ENCODE results near the gene UTS2R. TPM values are rescaled to one million over a fixed set of nuclear protein-coding genes. Genes with fewer than 3 reads are reported as not detected.

The UTS2R gene
- total RNA-seq, 1 experiment from 2014 or later, result not detected

Other genes with a start within 250 kb of the UTS2R start
- gene CCDC57, start 158.9 kb upstream of the UTS2R start, total RNA-seq (2014; rRNA removed; shearing (Covaris generic)), result 8.9 and 14.6 TPM in 2 replicates
- 65.3 and 66.7 TPM in 2 replicates for gene SLC16A3, start 142.7 kb upstream of the UTS2R start, total RNA-seq (2014; rRNA removed; shearing (Covaris generic))
- 19.9 and 20.9 TPM in 2 replicates for gene CSNK1D, start 98.1 kb upstream of the UTS2R start, total RNA-seq (2014; rRNA removed; shearing (Covaris generic))
- gene CD7, start 54.2 kb upstream of the UTS2R start, total RNA-seq (2014; rRNA removed; shearing (Covaris generic)), result not detected in 2 replicates
- gene SECTM1, start 38.0 kb upstream of the UTS2R start, total RNA-seq (2014; rRNA removed; shearing (Covaris generic)), result 1.2 and 1.6 TPM in 2 replicates
- gene TEX19, start 12.5 kb upstream of the UTS2R start, total RNA-seq (2014; rRNA removed; shearing (Covaris generic)), result 0.22 TPM in 1 of 2 replicates, not detected in the other
- 8.7 and 10.5 TPM in 2 replicates for gene HEXD, start 46.6 kb downstream of the UTS2R start, total RNA-seq (2014; rRNA removed; shearing (Covaris generic))
- gene OGFOD3, start 46.8 kb downstream of the UTS2R start, total RNA-seq (2014; rRNA removed; shearing (Covaris generic)), result 38.7 and 41.0 TPM in 2 replicates
- 56.7 and 121 TPM in 2 replicates for gene CYBC1, start 79.0 kb downstream of the UTS2R start, total RNA-seq (2014; rRNA removed; shearing (Covaris generic))
- gene NARF, start 87.0 kb downstream of the UTS2R start, total RNA-seq (2014; rRNA removed; shearing (Covaris generic)), result 55.7 and 59.0 TPM in 2 replicates
- gene FOXK2, start 148.0 kb downstream of the UTS2R start, total RNA-seq (2014; rRNA removed; shearing (Covaris generic)), result 33.6 and 37.0 TPM in 2 replicates

Data from A172 (cell line).